Measurements from ENCODE around the gene TBC1D16. TPM values are rescaled to one million over a fixed set of nuclear protein-coding genes. Genes with fewer than 3 reads are reported as not detected.
A peak's percentile ranks its signal among the peaks of the same experiment; 100 is the strongest.

TBC1D16 gene
- total RNA-seq, 1 experiment from 2014 or later: 96.1 TPM

GRCh38 chr17:79937391-79938335 is 98.0 kb downstream of the TBC1D16 start:
- Mint-ChIP-seq H3K27me3 (ENCODE audit: low read depth) (no peaks in the 10 kb centered on the region), H3K4me3 (no peak overlapping the region), H3K27ac (peak overlapping the region; percentile 92), H3K36me3 (peaks cover 14% of the 10 kb centered on the region), H3K9me3 (no peaks in the 10 kb centered on the region), H3K4me1 (peaks cover 58% of the 10 kb centered on the region)
- ATAC-seq: no peak
- no peak for DNase-seq (ENCODE audit: low spot score)
- ChIA-PET CTCF (interaction anchor here (0.8 to 4.9 kb wide), 4 partner anchors 33 to 129 kb away, joined by 3 to 22 read pairs (median 8); partner anchors contain the start of gene CBX4), POLR2A (interaction anchor here (0.9 to 1.1 kb wide), 2 partner anchors 14 to 19 kb away, joined by 3 read pairs; no protein-coding TSS in a partner anchor)
- TF ChIP-seq ZNF423 (CRISPR knock-in tag; IDR thresholded peaks at IDR 0.05) (no peak), ZNF263 (CRISPR knock-in tag; IDR thresholded peaks at IDR 0.05; ENCODE audit: low read depth) (0 out of 2 replicates have a peak, but pooled peaks have one; percentile 66), HMGXB4 (CRISPR knock-in tag; IDR thresholded peaks at IDR 0.05) (0 out of 2 replicates have a peak, but pooled peaks have one; percentile 17)

- peaks cover 66% of the 10 kb centered on the region for H3K4me1 Mint-ChIP-seq
- H3K9me3 Mint-ChIP-seq: no peaks in the 10 kb centered on the region
- TF ChIP-seq PRDM15 (CRISPR knock-in tag; IDR thresholded peaks at IDR 0.05): no peak
- no peak for TF ChIP-seq ZSCAN18 (CRISPR knock-in tag; IDR thresholded peaks at IDR 0.05)
- no peak for TF ChIP-seq MYBL2 (CRISPR knock-in tag; IDR thresholded peaks at IDR 0.05)
- no peak for TF ChIP-seq ZNF671 (CRISPR knock-in tag; IDR thresholded peaks at IDR 0.05)
- TF ChIP-seq ATF3 (CRISPR knock-in tag; conservative IDR thresholded peaks at IDR 0.05): no peak
- no peak for TF ChIP-seq KAT7 (CRISPR knock-in tag; IDR thresholded peaks at IDR 0.05; ENCODE audit: borderline replicate concordance)
- no peak for TF ChIP-seq FOXJ3 (CRISPR knock-in tag; IDR thresholded peaks at IDR 0.05; ENCODE audit: borderline replicate concordance)
- ATAC-seq (no peak), DNase-seq (ENCODE audit: low spot score) (no peak)
- CTCF ChIA-PET: interaction anchor here (0.9 to 4.9 kb wide), 7 partner anchors 13 to 128 kb away, joined by 3 to 22 read pairs (median 3); no protein-coding TSS in a partner anchor
- no peaks in the 10 kb centered on the region for H3K27me3 Mint-ChIP-seq (ENCODE audit: low read depth)
- H3K36me3 Mint-ChIP-seq: peaks cover 14% of the 10 kb centered on the region
- H3K27ac Mint-ChIP-seq: no peak overlapping the region
- POLR2A ChIA-PET: interaction anchor here (0.9 to 1.1 kb wide), 2 partner anchors 15 to 18 kb away, joined by 3 read pairs; no protein-coding TSS in a partner anchor
- no peak overlapping the region for H3K4me3 Mint-ChIP-seq
Observed at GRCh38 chr17:79936641-79937381, 98.9 kb downstream of the TBC1D16 start.

- Mint-ChIP-seq H3K4me1 (peaks cover 73% of the 10 kb centered on the region), H3K9me3 (no peaks in the 10 kb centered on the region), H3K4me3 (no peak overlapping the region), H3K27ac (peak overlapping the region; percentile 41; the same call in 1 of the 2 replicates), H3K27me3 (ENCODE audit: low read depth) (no peaks in the 10 kb centered on the region), H3K36me3 (peaks cover 14% of the 10 kb centered on the region)
- DNase-seq (ENCODE audit: low spot score) (no peak), ATAC-seq (no peak)
- ChIA-PET CTCF (interaction anchor here (1.0 to 4.9 kb wide), 10 partner anchors 13 to 194 kb away, joined by 3 to 22 read pairs (median 4); no protein-coding TSS in a partner anchor), POLR2A (no interaction called here)
- TF ChIP-seq IRF2 (CRISPR knock-in tag; IDR thresholded peaks at IDR 0.05; ENCODE audit: borderline replicate concordance, low read depth) (no peak), USF2 (CRISPR knock-in tag; IDR thresholded peaks at IDR 0.05) (no peak), HMGA2 (CRISPR knock-in tag; IDR thresholded peaks at IDR 0.05) (no peak), CREM (CRISPR knock-in tag; IDR thresholded peaks at IDR 0.05) (no peak), SMAD4 (CRISPR knock-in tag; IDR thresholded peaks at IDR 0.05) (no peak), ZNF671 (CRISPR knock-in tag; IDR thresholded peaks at IDR 0.05) (no peak), NFE2L1 (CRISPR knock-in tag; IDR thresholded peaks at IDR 0.05) (no peak), JUN (CRISPR knock-in tag; IDR thresholded peaks at IDR 0.05) (no peak), NR3C1 (CRISPR knock-in tag; conservative IDR thresholded peaks at IDR 0.05; ENCODE audit: low read depth) (no peak)
Observed at GRCh38 chr17:79936050-79936449, 99.6 kb downstream of the TBC1D16 start.
